ENCODE results near the gene TMUB1. TPM values are rescaled to one million over a fixed set of nuclear protein-coding genes. Genes with fewer than 3 reads are reported as not detected.

Gene TMUB1
- total RNA-seq, 1 experiment from 2014 or later, result 45.4 TPM

GRCh38 chr7:151131224-151131591 is 47.9 kb upstream of the TMUB1 start:
- DNase-seq, result no peak
- H2BK12ac ChIP-seq (ENCODE audit: insufficient read length, low read depth, low read length), result no peak overlapping the region
- no peak overlapping the region for H2AFZ ChIP-seq (ENCODE audit: low read length)
- no peak overlapping the region for H2BK15ac ChIP-seq (ENCODE audit: low read depth, low read length)
- no peak overlapping the region for H3T11ph ChIP-seq (ENCODE audit: low read length)
- Mint-ChIP-seq H3K27ac (no peak overlapping the region), H3K36me3 (ENCODE audit: insufficient read depth in 1 of 3, low read depth in 3 of 3) (peaks cover 27 to 61% (median 28%) of the 10 kb centered on the region in 3 experiments), H3K4me3 (no peak overlapping the region), H3K27me3 (ENCODE audit: low read depth) (peaks cover 7% of the 10 kb centered on the region), H3K4me1 (peaks cover 0 to 8% of the 10 kb centered on the region in 2 experiments; a peak in 2 of 4 replicates), H3K9me3 (no peaks in the 10 kb centered on the region; a peak in 2 of 5 replicates)
- H3K9ac ChIP-seq (ENCODE audit: extremely low read depth, insufficient read length, low read length), result no peak overlapping the region
- H3K4me2 ChIP-seq (ENCODE audit: insufficient read depth, insufficient read length, low read length), result no peak overlapping the region
- H2AK5ac ChIP-seq (ENCODE audit: insufficient read length, low read length), result no peak overlapping the region
- H4K8ac ChIP-seq (replicated peaks; ENCODE audit: insufficient read length, low read depth, low read length), result no peak overlapping the region
- H3K4ac ChIP-seq (ENCODE audit: low read depth, low read length), result no peak overlapping the region
- no peaks in the 10 kb centered on the region for H4K20me1 ChIP-seq (ENCODE audit: control insufficient read depth, insufficient read depth, insufficient read length)
- H3K9me3 ChIP-seq (ENCODE audit: control insufficient read depth, low read depth, low read length), result no peaks in the 10 kb centered on the region
- H3K4me1 ChIP-seq (ENCODE audit: insufficient read depth, low read length), result no peaks in the 10 kb centered on the region; the same call in 1 of the 2 replicates
- no peak overlapping the region for H4K5ac ChIP-seq (ENCODE audit: insufficient read length, low read depth, low read length)
- no peak overlapping the region for H3K18ac ChIP-seq (ENCODE audit: insufficient read length, low read depth, low read length)
- no peak overlapping the region for H2BK20ac ChIP-seq (ENCODE audit: low read depth, low read length, poor library complexity, severe bottlenecking)
- H3K27ac ChIP-seq (ENCODE audit: insufficient read length, low read depth, low read length), result no peak overlapping the region
- no peaks in the 10 kb centered on the region for H3K27me3 ChIP-seq (ENCODE audit: insufficient read depth, low read length)
- H2BK5ac ChIP-seq (ENCODE audit: insufficient read length, low read length), result no peak overlapping the region
- no peaks in the 10 kb centered on the region for H3K79me2 ChIP-seq (ENCODE audit: insufficient read depth, low read length)
- H2BK120ac ChIP-seq (ENCODE audit: low read depth, low read length, poor library complexity, severe bottlenecking), result no peak overlapping the region
- no peak overlapping the region for H3K56ac ChIP-seq (ENCODE audit: insufficient read length, low read depth, low read length)
- H4K91ac ChIP-seq (ENCODE audit: insufficient read length, low read depth, low read length), result no peak overlapping the region
- H3K23ac ChIP-seq (ENCODE audit: insufficient read length, low read depth, low read length), result no peak overlapping the region
- H3K14ac ChIP-seq (ENCODE audit: insufficient read depth, low read length), result no peak overlapping the region
- peaks cover 3% of the 10 kb centered on the region for H3K23me2 ChIP-seq (ENCODE audit: insufficient read length, low read depth, low read length, poor library complexity, severe bottlenecking)
- no peaks in the 10 kb centered on the region for H3K79me1 ChIP-seq (ENCODE audit: insufficient read depth, low read depth, low read length, poor library complexity, severe bottlenecking)
- WGBS (ENCODE audit: extremely low coverage, insufficient read length, low lambda C conversion rate), result no CpG with 5 or more reads among the region's 13 CpGs
- no peak for TF ChIP-seq CTCF (conservative IDR thresholded peaks at IDR 0.05)

All from H9 (cell line).